IPS-15b (cell line): ENCODE results near the gene FAR1.
"Not testable (repeated sequence)": the region's sequence is repeated elsewhere in the genome, so short reads cannot be mapped to it uniquely, and the experiment has no call there.

Source experiments
- H3K27me3 ChIP-seq: one replicate; pipeline ENCODE4 v1.6.1; 2013; ENCODE audit warnings: low read length; ENCODE audit not compliant: control insufficient read depth, insufficient read depth
- H3K36me3 ChIP-seq: one replicate; pipeline ENCODE4 v1.6.1; 2013; ENCODE audit warnings: low read length; ENCODE audit not compliant: control insufficient read depth, insufficient read depth
- H3K4me1 ChIP-seq: one replicate; pipeline ENCODE4 v1.6.1; 2013; ENCODE audit warnings: mild to moderate bottlenecking, low read length; ENCODE audit not compliant: control insufficient read depth, insufficient read depth
- H3K4me3 ChIP-seq: one replicate; pipeline ENCODE4 v1.5.1; 2013; ENCODE audit warnings: low read depth, low read length
- H3K9ac ChIP-seq: one replicate; pipeline ENCODE4 v1.6.1; 2013; ENCODE audit warnings: low read depth, mild to moderate bottlenecking, low read length
- H3K9me3 ChIP-seq: one replicate; pipeline ENCODE4 v1.6.1; 2013; ENCODE audit warnings: mild to moderate bottlenecking, low read length; ENCODE audit not compliant: control insufficient read depth, insufficient read depth

Gene FAR1

GRCh38 chr11:13721760-13722159 lies 53.3 kb downstream of the FAR1 start:
- Histone ChIP-seq H3K9me3 (no peaks in the 10 kb centered on the region), H3K4me1 (no peaks in the 10 kb centered on the region), H3K4me3 (no peak overlapping the region), H3K27me3 (no peaks in the 10 kb centered on the region), H3K9ac (no peak overlapping the region), H3K36me3 (no peaks in the 10 kb centered on the region)

GRCh38 chr11:13726456-13726855 lies 58.0 kb downstream of the FAR1 start:
- H3K27me3 ChIP-seq: no peaks in the 10 kb centered on the region
- no peaks in the 10 kb centered on the region for H3K36me3 ChIP-seq
- H3K9ac ChIP-seq: no peak overlapping the region
- no peaks in the 10 kb centered on the region for H3K9me3 ChIP-seq
- H3K4me1 ChIP-seq: peaks cover 3% of the 10 kb centered on the region
- H3K4me3 ChIP-seq: no peak overlapping the region

- H3K27me3 ChIP-seq: no peaks in the 10 kb centered on the region
- H3K9me3 ChIP-seq: no peaks in the 10 kb centered on the region
- H3K4me3 ChIP-seq: no peak overlapping the region
- H3K36me3 ChIP-seq: no peaks in the 10 kb centered on the region
- H3K9ac ChIP-seq: no peak overlapping the region
- peaks cover 3% of the 10 kb centered on the region for H3K4me1 ChIP-seq
Measured at GRCh38 chr11:13728076-13728475, 59.6 kb downstream of the FAR1 start.

GRCh38 chr11:13734530-13734929 lies 66.1 kb downstream of the FAR1 start:
- Histone ChIP-seq H3K4me1 (peaks cover under 1% of the 10 kb centered on the region), H3K27me3 (no peaks in the 10 kb centered on the region), H3K9ac (no peak overlapping the region), H3K4me3 (no peak overlapping the region), H3K36me3 (no peaks in the 10 kb centered on the region), H3K9me3 (no peaks in the 10 kb centered on the region)

- H3K9ac ChIP-seq: no peak overlapping the region
- no peaks in the 10 kb centered on the region for H3K4me1 ChIP-seq
- no peaks in the 10 kb centered on the region for H3K9me3 ChIP-seq
- H3K27me3 ChIP-seq: no peaks in the 10 kb centered on the region
- H3K4me3 ChIP-seq: no peak overlapping the region
- no peaks in the 10 kb centered on the region for H3K36me3 ChIP-seq
Measured at GRCh38 chr11:13745165-13745564, 76.7 kb downstream of the FAR1 start.

- not testable (repeated sequence) for H3K9me3 ChIP-seq, H3K4me1 ChIP-seq, H3K9ac ChIP-seq, H3K36me3 ChIP-seq, H3K27me3 ChIP-seq, H3K4me3 ChIP-seq
Measured at GRCh38 chr11:13753316-13753715, 84.8 kb downstream of the FAR1 start.

DNA sequence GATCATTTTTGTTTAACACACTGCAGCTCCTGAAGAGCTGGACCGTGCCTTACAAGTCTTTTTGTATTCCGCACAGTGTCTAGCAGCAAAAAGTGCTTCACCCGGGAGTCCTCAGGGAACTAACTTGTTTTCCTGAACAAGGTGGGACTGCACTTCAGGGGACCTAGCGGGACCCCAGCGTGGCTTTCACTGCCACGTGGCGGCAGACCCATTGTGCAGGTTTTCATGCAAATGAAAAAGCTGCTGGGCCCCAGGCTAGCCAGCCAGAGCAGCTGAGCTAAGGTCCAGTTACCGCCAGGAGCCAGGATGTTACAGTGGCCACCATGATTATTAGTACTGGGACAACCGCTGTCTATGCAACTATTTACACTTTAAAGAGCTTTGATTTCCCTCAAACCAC lies 90.6 kb downstream of the FAR1 start:
- H3K27me3 ChIP-seq: no peaks in the 10 kb centered on the region
- no peaks in the 10 kb centered on the region for H3K9me3 ChIP-seq

DNA sequence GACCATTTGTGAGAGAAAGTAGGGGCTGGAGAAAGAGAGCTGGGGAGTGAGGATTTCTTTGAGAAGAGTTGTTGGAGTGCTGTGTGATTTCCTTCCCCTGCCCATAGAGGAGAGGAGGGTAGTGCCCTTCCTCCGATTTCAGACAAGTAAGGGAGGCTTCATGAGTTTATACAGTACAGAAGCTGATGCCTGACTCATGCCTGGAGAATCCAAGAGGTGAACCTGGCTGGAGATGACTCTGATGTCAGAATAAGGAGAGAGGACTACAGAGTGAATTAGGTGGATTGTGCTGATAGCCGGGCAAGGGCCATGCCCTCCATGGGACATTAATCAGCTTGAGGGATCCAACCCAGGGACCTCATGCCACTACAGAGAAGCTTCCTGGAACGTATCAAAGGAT lies 91.6 kb downstream of the FAR1 start:
- H3K36me3 ChIP-seq: no peaks in the 10 kb centered on the region
- H3K27me3 ChIP-seq: no peaks in the 10 kb centered on the region
- no peak overlapping the region for H3K4me3 ChIP-seq
- no peak overlapping the region for H3K9ac ChIP-seq
- no peaks in the 10 kb centered on the region for H3K4me1 ChIP-seq
- no peaks in the 10 kb centered on the region for H3K9me3 ChIP-seq

More for the DNA sequence above, 90.6 kb downstream of the FAR1 start:
- Histone ChIP-seq H3K4me3 (no peak overlapping the region), H3K9ac (no peak overlapping the region), H3K36me3 (no peaks in the 10 kb centered on the region), H3K4me1 (no peaks in the 10 kb centered on the region)

GRCh38 chr11:13761250-13761649 lies 92.8 kb downstream of the FAR1 start:
- H3K9ac ChIP-seq: no peak overlapping the region
- H3K4me1 ChIP-seq: no peaks in the 10 kb centered on the region
- no peaks in the 10 kb centered on the region for H3K36me3 ChIP-seq
- no peaks in the 10 kb centered on the region for H3K27me3 ChIP-seq
- H3K4me3 ChIP-seq: no peak overlapping the region
- H3K9me3 ChIP-seq: no peaks in the 10 kb centered on the region

- Histone ChIP-seq H3K9ac (no peak overlapping the region), H3K36me3 (no peaks in the 10 kb centered on the region), H3K4me3 (no peak overlapping the region), H3K27me3 (no peaks in the 10 kb centered on the region), H3K9me3 (no peaks in the 10 kb centered on the region), H3K4me1 (no peaks in the 10 kb centered on the region)
Measured at GRCh38 chr11:13761716-13762115, 93.2 kb downstream of the FAR1 start.

- H3K9ac ChIP-seq: no peak overlapping the region
- no peak overlapping the region for H3K4me3 ChIP-seq
- H3K27me3 ChIP-seq: no peaks in the 10 kb centered on the region
- H3K36me3 ChIP-seq: no peaks in the 10 kb centered on the region
- no peaks in the 10 kb centered on the region for H3K4me1 ChIP-seq
- H3K9me3 ChIP-seq: no peaks in the 10 kb centered on the region
Measured at GRCh38 chr11:13762718-13763117, 94.2 kb downstream of the FAR1 start.

GRCh38 chr11:13763341-13763740 lies 94.9 kb downstream of the FAR1 start:
- Histone ChIP-seq H3K4me1 (no peaks in the 10 kb centered on the region), H3K9ac (no peak overlapping the region), H3K9me3 (no peaks in the 10 kb centered on the region), H3K27me3 (no peaks in the 10 kb centered on the region), H3K4me3 (no peak overlapping the region), H3K36me3 (no peaks in the 10 kb centered on the region)

- no peak overlapping the region for H3K9ac ChIP-seq
- no peaks in the 10 kb centered on the region for H3K4me1 ChIP-seq
- H3K4me3 ChIP-seq: no peak overlapping the region
- no peaks in the 10 kb centered on the region for H3K9me3 ChIP-seq
- H3K36me3 ChIP-seq: no peaks in the 10 kb centered on the region
- no peaks in the 10 kb centered on the region for H3K27me3 ChIP-seq
Measured at GRCh38 chr11:13765886-13766285, 97.4 kb downstream of the FAR1 start.
